ENCODE results near the gene CZIB. TPM values are rescaled to one million over a fixed set of nuclear protein-coding genes. Genes with fewer than 3 reads are reported as not detected.

Gene CZIB
- polyA plus RNA-seq, 2 donors: 42.7 to 44.0 TPM

DNA sequence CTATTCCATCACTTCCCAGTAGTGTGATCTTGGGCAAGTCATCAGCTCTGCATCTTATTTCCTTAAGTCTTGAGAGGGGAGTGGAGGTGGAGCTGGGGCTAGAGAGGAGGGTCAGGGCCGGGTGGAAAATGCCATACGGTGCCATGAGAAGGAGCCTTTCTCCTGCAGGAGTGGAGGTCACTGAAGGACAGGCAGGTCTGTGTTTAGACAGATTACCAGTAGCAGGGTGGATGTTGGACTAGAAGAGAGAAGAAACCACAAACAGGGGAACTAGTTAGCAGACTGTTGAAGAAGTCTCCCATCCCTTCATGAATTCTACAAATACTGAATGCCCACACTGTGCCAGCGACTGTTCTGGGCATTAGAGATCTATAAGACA lies 37.7 kb downstream of the CZIB start:
- Histone ChIP-seq H3K4me1 (ENCODE audit: control insufficient read depth in 2 of 2, insufficient read depth in 2 of 2, low read length in 1 of 2) (no peaks in the 10 kb centered on the region), H3K4me3 (ENCODE audit: low read depth in 1 of 2, low read length in 2 of 2) (no peak overlapping the region), H3K27ac (ENCODE audit: low read depth in 2 of 2, low read length in 1 of 2) (no peak overlapping the region), H3K36me3 (ENCODE audit: control insufficient read depth in 2 of 2, insufficient read depth in 2 of 2, low read length in 1 of 2) (no peaks in the 10 kb centered on the region), H3K27me3 (ENCODE audit: control insufficient read depth in 1 of 2, insufficient read depth in 2 of 2, low read length in 2 of 2) (no peaks in the 10 kb centered on the region), H3K9me3 (ENCODE audit: control insufficient read depth in 2 of 2, insufficient read depth in 1 of 2, low read depth in 1 of 2, low read length in 1 of 2) (no peaks in the 10 kb centered on the region)
- 59 to 62% methylated on average over 3 of the region's 3 CpGs for WGBS, 2 donors

GRCh38 chr1:53182111-53182593 lies 38.3 kb downstream of the CZIB start:
- Histone ChIP-seq H3K9me3 (ENCODE audit: control insufficient read depth in 2 of 2, insufficient read depth in 1 of 2, low read depth in 1 of 2, low read length in 1 of 2) (no peaks in the 10 kb centered on the region), H3K4me1 (ENCODE audit: control insufficient read depth in 2 of 2, insufficient read depth in 2 of 2, low read length in 1 of 2) (no peaks in the 10 kb centered on the region), H3K4me3 (ENCODE audit: low read depth in 1 of 2, low read length in 2 of 2) (no peak overlapping the region), H3K27me3 (ENCODE audit: control insufficient read depth in 1 of 2, insufficient read depth in 2 of 2, low read length in 2 of 2) (no peaks in the 10 kb centered on the region), H3K27ac (ENCODE audit: low read depth in 2 of 2, low read length in 1 of 2) (no peak overlapping the region), H3K36me3 (ENCODE audit: control insufficient read depth in 2 of 2, insufficient read depth in 2 of 2, low read length in 1 of 2) (no peaks in the 10 kb centered on the region)
- 21 to 23% methylated on average over 16 of the region's 16 CpGs for WGBS, 2 donors

DNA sequence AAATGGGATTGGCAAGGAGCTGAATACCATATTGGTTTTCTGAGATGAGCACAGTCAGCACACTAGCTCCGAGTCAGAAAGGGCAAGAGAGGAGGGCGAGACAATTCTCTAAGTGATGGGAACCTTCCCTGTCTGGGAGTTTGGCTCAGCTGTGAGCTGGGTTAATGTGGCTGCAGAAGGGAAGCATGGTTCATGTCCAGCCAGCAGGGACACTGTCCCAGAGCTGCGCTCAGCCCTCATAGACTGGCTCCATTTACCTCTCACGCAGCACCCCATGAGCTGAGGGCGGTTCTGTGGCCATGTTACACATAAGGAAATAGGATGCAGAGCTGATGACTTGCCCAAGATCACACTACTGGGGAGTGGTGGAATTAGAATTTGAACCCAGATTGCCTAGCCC lies 39.5 kb downstream of the CZIB start:
- Histone ChIP-seq H3K36me3 (ENCODE audit: control insufficient read depth in 2 of 2, insufficient read depth in 2 of 2, low read length in 1 of 2) (no peaks in the 10 kb centered on the region), H3K27ac (ENCODE audit: low read depth in 2 of 2, low read length in 1 of 2) (no peak overlapping the region), H3K4me3 (ENCODE audit: low read depth in 1 of 2, low read length in 2 of 2) (no peak overlapping the region), H3K27me3 (ENCODE audit: control insufficient read depth in 1 of 2, insufficient read depth in 2 of 2, low read length in 2 of 2) (no peaks in the 10 kb centered on the region), H3K9me3 (ENCODE audit: control insufficient read depth in 2 of 2, insufficient read depth in 1 of 2, low read depth in 1 of 2, low read length in 1 of 2) (no peaks in the 10 kb centered on the region), H3K4me1 (ENCODE audit: control insufficient read depth in 2 of 2, insufficient read depth in 2 of 2, low read length in 1 of 2) (peaks cover 0 to 2% of the 10 kb centered on the region in 2 donors)
- WGBS, 2 donors: 96% methylated on average over 5 of the region's 5 CpGs

DNA sequence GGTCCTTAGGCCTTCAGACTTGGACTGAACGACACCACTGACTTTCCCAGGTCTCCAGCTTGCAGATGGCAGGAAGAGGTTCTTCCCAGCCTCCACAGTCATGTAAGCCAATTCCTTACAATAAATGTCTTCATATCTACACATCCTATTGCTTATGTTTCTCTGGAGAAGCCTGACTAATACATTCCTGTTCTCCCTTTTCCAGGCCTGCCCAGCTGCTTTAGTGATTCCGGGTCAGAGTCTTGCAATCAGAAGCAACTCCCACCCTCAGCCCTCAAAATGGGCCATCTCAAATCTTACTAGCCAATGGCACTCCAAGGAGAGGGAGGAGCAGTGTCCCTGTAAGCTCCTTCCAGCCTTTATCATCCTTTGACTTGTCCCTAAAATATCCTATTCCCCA lies 40.2 kb downstream of the CZIB start:
- no peaks in the 10 kb centered on the region for H3K36me3 ChIP-seq (ENCODE audit: control insufficient read depth in 2 of 2, insufficient read depth in 2 of 2, low read length in 1 of 2)
- no peak overlapping the region for H3K27ac ChIP-seq (ENCODE audit: low read depth in 2 of 2, low read length in 1 of 2)
- WGBS, 2 donors: 85 to 95% methylated on average over 2 of the region's 2 CpGs
- H3K4me1 ChIP-seq (ENCODE audit: control insufficient read depth in 2 of 2, insufficient read depth in 2 of 2, low read length in 1 of 2): peaks cover 0 to 2% of the 10 kb centered on the region in 2 donors
- H3K9me3 ChIP-seq (ENCODE audit: control insufficient read depth in 2 of 2, insufficient read depth in 1 of 2, low read depth in 1 of 2, low read length in 1 of 2): no peaks in the 10 kb centered on the region
- H3K27me3 ChIP-seq (ENCODE audit: control insufficient read depth in 1 of 2, insufficient read depth in 2 of 2, low read length in 2 of 2): no peaks in the 10 kb centered on the region
- H3K4me3 ChIP-seq (ENCODE audit: low read depth in 1 of 2, low read length in 2 of 2): no peak overlapping the region

- H3K27me3 ChIP-seq (ENCODE audit: control insufficient read depth in 1 of 2, insufficient read depth in 2 of 2, low read length in 2 of 2): no peaks in the 10 kb centered on the region
- no peaks in the 10 kb centered on the region for H3K9me3 ChIP-seq (ENCODE audit: control insufficient read depth in 2 of 2, insufficient read depth in 1 of 2, low read depth in 1 of 2, low read length in 1 of 2)
- H3K27ac ChIP-seq (ENCODE audit: low read depth in 2 of 2, low read length in 1 of 2): peak overlapping the region; percentile 4 to 18
- no peaks in the 10 kb centered on the region for H3K36me3 ChIP-seq (ENCODE audit: control insufficient read depth in 2 of 2, insufficient read depth in 2 of 2, low read length in 1 of 2)
- no peak overlapping the region for H3K4me3 ChIP-seq (ENCODE audit: low read depth in 1 of 2, low read length in 2 of 2)
- H3K4me1 ChIP-seq (ENCODE audit: control insufficient read depth in 2 of 2, insufficient read depth in 2 of 2, low read length in 1 of 2): peaks cover 0 to 2% of the 10 kb centered on the region in 2 donors
- WGBS, 2 donors: 45 to 52% methylated on average over 10 of the region's 10 CpGs
Observed at GRCh38 chr1:53176452-53177208, 43.8 kb downstream of the CZIB start.

DNA sequence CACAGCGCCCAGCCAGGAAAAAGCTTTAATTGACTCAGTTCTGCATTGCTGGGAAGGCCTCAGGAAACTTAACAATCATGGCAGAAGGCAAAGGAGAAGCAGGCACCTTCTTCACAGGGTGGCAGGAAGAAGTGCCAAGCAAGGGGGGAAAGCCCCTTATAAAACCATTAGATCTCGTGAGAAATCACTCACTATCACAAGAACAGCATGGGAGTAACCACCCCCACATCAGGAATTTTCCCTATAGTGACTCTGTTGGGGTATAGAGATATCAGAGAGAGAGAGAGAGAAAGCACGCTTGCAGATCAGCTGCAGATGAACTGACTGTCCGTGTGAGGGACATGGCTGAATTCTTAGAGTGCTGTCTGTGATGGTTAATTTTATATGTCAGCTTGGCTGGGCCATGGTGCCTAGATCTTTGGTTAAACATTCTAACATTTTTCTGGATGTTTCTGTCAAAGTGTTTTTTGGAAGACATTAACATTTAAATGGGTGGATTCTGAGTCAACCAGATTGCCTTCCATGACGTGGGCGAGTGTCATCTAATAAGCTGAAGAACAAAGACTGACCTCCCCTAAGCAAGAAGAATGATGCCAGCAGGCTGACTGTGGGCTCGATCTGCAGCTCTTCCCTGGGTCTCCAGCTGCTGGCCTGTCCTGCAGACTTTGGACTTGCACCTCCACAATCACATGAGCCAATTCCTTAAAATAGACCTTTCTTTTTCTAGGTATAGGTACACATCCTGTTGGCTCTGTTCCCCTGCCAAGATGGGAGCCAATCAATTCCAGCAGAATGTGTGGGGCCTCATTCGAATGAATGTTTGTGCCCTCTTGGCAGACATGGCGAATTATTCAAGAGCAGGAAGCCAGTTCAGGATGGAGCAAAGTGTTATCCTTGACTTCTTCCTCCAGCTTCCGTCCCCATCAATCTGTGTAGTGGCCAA lies 45.2 kb downstream of the CZIB start:
- Histone ChIP-seq H3K27me3 (ENCODE audit: control insufficient read depth in 1 of 2, insufficient read depth in 2 of 2, low read length in 2 of 2) (no peaks in the 10 kb centered on the region), H3K27ac (ENCODE audit: low read depth in 2 of 2, low read length in 1 of 2) (no peak overlapping the region), H3K9me3 (ENCODE audit: control insufficient read depth in 2 of 2, insufficient read depth in 1 of 2, low read depth in 1 of 2, low read length in 1 of 2) (no peaks in the 10 kb centered on the region), H3K36me3 (ENCODE audit: control insufficient read depth in 2 of 2, insufficient read depth in 2 of 2, low read length in 1 of 2) (no peaks in the 10 kb centered on the region), H3K4me3 (ENCODE audit: low read depth in 1 of 2, low read length in 2 of 2) (no peak overlapping the region), H3K4me1 (ENCODE audit: control insufficient read depth in 2 of 2, insufficient read depth in 2 of 2, low read length in 1 of 2) (peaks cover 0 to 2% of the 10 kb centered on the region in 2 donors)
- 66 to 70% methylated on average over 10 of the region's 10 CpGs for WGBS, 2 donors

DNA sequence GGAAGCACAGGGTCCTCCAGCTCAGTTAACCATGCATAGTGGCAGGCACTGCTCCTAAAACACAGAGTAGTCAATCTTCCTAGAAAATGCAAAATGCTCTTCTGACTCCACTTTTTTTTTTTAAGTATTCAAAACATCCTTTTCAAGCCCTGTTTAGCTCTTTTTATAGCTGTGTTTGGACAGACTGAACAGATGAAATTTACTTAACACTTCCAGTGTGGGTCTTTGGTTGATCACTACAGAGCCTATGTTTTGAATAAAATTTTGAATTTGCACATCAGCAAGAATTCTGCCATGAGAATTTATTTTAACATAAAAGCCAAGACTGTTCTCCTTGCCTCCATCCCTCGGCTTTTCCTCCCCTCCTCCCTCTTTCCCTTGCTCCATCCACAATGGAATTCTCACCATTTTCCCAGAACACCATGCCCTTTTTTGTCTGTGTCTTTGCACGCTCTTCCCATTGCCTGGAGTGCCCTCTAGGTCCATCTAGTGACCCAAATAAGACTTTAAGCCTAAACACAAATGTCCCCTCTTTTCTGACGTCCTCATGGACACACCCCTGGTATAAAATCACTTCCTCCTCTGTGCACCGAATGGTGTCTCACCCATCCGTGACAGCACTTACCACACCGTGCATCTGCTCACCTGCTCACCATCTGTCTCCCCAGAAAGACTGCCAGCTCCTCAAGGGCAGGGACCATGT lies 47.9 kb downstream of the CZIB start:
- Histone ChIP-seq H3K36me3 (ENCODE audit: control insufficient read depth in 2 of 2, insufficient read depth in 2 of 2, low read length in 1 of 2) (no peaks in the 10 kb centered on the region), H3K4me3 (ENCODE audit: low read depth in 1 of 2, low read length in 2 of 2) (no peak overlapping the region), H3K27ac (ENCODE audit: low read depth in 2 of 2, low read length in 1 of 2) (peak overlapping the region in 1 of 2 donors; percentile 22), H3K4me1 (ENCODE audit: control insufficient read depth in 2 of 2, insufficient read depth in 2 of 2, low read length in 1 of 2) (peaks cover 0 to 2% of the 10 kb centered on the region in 2 donors), H3K27me3 (ENCODE audit: control insufficient read depth in 1 of 2, insufficient read depth in 2 of 2, low read length in 2 of 2) (no peaks in the 10 kb centered on the region), H3K9me3 (ENCODE audit: control insufficient read depth in 2 of 2, insufficient read depth in 1 of 2, low read depth in 1 of 2, low read length in 1 of 2) (no peaks in the 10 kb centered on the region)
- WGBS, 2 donors: 22 to 30% methylated on average over 6 of the region's 6 CpGs

- H3K9me3 ChIP-seq (ENCODE audit: control insufficient read depth in 2 of 2, insufficient read depth in 1 of 2, low read depth in 1 of 2, low read length in 1 of 2): no peaks in the 10 kb centered on the region
- no peaks in the 10 kb centered on the region for H3K27me3 ChIP-seq (ENCODE audit: control insufficient read depth in 1 of 2, insufficient read depth in 2 of 2, low read length in 2 of 2)
- no peak overlapping the region for H3K4me3 ChIP-seq (ENCODE audit: low read depth in 1 of 2, low read length in 2 of 2)
Observed at GRCh38 chr1:53166912-53167311, 53.5 kb downstream of the CZIB start.

DNA sequence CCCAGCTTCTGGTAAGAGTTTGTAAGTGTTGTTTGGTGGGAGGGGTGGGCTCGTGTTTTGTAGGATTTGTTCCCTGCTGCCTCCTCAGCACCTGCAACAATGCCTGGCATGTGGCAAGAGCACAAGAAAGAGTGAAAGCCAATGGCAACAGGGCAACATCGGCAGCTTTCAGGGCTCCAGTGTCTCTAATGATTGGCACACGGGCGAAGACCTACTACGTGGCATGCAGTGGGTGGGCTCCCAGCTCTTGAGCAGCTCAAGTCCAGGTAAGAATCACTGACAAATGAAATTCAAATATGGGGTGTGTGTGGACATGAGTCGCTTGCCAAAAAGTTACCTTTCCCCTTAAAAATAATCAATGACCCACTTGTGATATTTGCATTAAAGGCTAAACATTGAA lies 54.1 kb downstream of the CZIB start:
- WGBS, 2 donors: 75 to 83% methylated on average over 6 of the region's 6 CpGs
- Histone ChIP-seq H3K4me1 (ENCODE audit: control insufficient read depth in 2 of 2, insufficient read depth in 2 of 2, low read length in 1 of 2) (no peaks in the 10 kb centered on the region), H3K27me3 (ENCODE audit: control insufficient read depth in 1 of 2, insufficient read depth in 2 of 2, low read length in 2 of 2) (no peaks in the 10 kb centered on the region), H3K9me3 (ENCODE audit: control insufficient read depth in 2 of 2, insufficient read depth in 1 of 2, low read depth in 1 of 2, low read length in 1 of 2) (no peaks in the 10 kb centered on the region), H3K4me3 (ENCODE audit: low read depth in 1 of 2, low read length in 2 of 2) (no peak overlapping the region), H3K36me3 (ENCODE audit: control insufficient read depth in 2 of 2, insufficient read depth in 2 of 2, low read length in 1 of 2) (no peaks in the 10 kb centered on the region), H3K27ac (ENCODE audit: low read depth in 2 of 2, low read length in 1 of 2) (no peak overlapping the region)

More at GRCh38 chr1:53166912-53167311, 53.5 kb downstream of the CZIB start:
- Histone ChIP-seq H3K27ac (ENCODE audit: low read depth in 2 of 2, low read length in 1 of 2) (no peak overlapping the region), H3K36me3 (ENCODE audit: control insufficient read depth in 2 of 2, insufficient read depth in 2 of 2, low read length in 1 of 2) (no peaks in the 10 kb centered on the region), H3K4me1 (ENCODE audit: control insufficient read depth in 2 of 2, insufficient read depth in 2 of 2, low read length in 1 of 2) (no peaks in the 10 kb centered on the region)
- WGBS, 2 donors: 69 to 80% methylated on average over 8 of the region's 8 CpGs
